ENCODE data around the gene IQSEC1.

Gene IQSEC1

GRCh38 chr3:13068269-13069010 is 4.8 kb downstream of the IQSEC1 start:
- no peak for DNase-seq (ENCODE audit: low read depth in 2 of 2)

- DNase-seq (ENCODE audit: low read depth in 2 of 2): no peak
Measured at GRCh38 chr3:13067778-13068177, 5.5 kb downstream of the IQSEC1 start.

GRCh38 chr3:13066834-13067233 is 6.4 kb downstream of the IQSEC1 start:
- DNase-seq (ENCODE audit: low read depth in 2 of 2): no peak

- no peak for DNase-seq (ENCODE audit: low read depth in 2 of 2)
Measured at GRCh38 chr3:13066236-13066635, 7.0 kb downstream of the IQSEC1 start.

GRCh38 chr3:13065727-13066126 is 7.5 kb downstream of the IQSEC1 start:
- DNase-seq (ENCODE audit: low read depth in 2 of 2): no peak

- DNase-seq (ENCODE audit: low read depth in 2 of 2): no peak
Measured at GRCh38 chr3:13064964-13065363, 8.3 kb downstream of the IQSEC1 start.

- no peak for DNase-seq (ENCODE audit: low read depth in 2 of 2)
Measured at GRCh38 chr3:13064159-13064868, 8.9 kb downstream of the IQSEC1 start.

GRCh38 chr3:13063225-13063624 is 10.0 kb downstream of the IQSEC1 start:
- DNase-seq (ENCODE audit: low read depth in 2 of 2): no peak

- no peak for DNase-seq (ENCODE audit: low read depth in 2 of 2)
Measured at GRCh38 chr3:13062647-13063046, 10.6 kb downstream of the IQSEC1 start.

GRCh38 chr3:13060341-13060910 is 12.8 kb downstream of the IQSEC1 start:
- no peak for DNase-seq (ENCODE audit: low read depth in 2 of 2)

- DNase-seq (ENCODE audit: low read depth in 2 of 2): no peak
Measured at GRCh38 chr3:13058346-13059120, 14.7 kb downstream of the IQSEC1 start.

- no peak for DNase-seq (ENCODE audit: low read depth in 2 of 2)
Measured at GRCh38 chr3:13057282-13058040, 15.8 kb downstream of the IQSEC1 start.

- DNase-seq (ENCODE audit: low read depth in 2 of 2): no peak
Measured at GRCh38 chr3:13055634-13056033, 17.6 kb downstream of the IQSEC1 start.

- DNase-seq (ENCODE audit: low read depth in 2 of 2): no peak
Measured at GRCh38 chr3:13054341-13055285, 18.6 kb downstream of the IQSEC1 start.

- no peak for DNase-seq (ENCODE audit: low read depth in 2 of 2)
Measured at GRCh38 chr3:13053893-13054292, 19.3 kb downstream of the IQSEC1 start.

GRCh38 chr3:13053420-13053819 is 19.8 kb downstream of the IQSEC1 start:
- DNase-seq (ENCODE audit: low read depth in 2 of 2): no peak

GRCh38 chr3:13052191-13052820 is 20.9 kb downstream of the IQSEC1 start:
- no peak for DNase-seq (ENCODE audit: low read depth in 2 of 2)

GRCh38 chr3:13051581-13051980 is 21.6 kb downstream of the IQSEC1 start:
- DNase-seq (ENCODE audit: low read depth in 2 of 2): no peak

- no peak for DNase-seq (ENCODE audit: low read depth in 2 of 2)
Measured at GRCh38 chr3:13051066-13051465, 22.2 kb downstream of the IQSEC1 start.

GRCh38 chr3:13050446-13050845 is 22.8 kb downstream of the IQSEC1 start:
- no peak for DNase-seq (ENCODE audit: low read depth in 2 of 2)

Measured in stimulated activated CD4-positive, alpha-beta T cell treated with anti-CD3 and anti-CD28 coated beads, Interleukin-12 subunit alpha, Interleukin-12 subunit beta, amount 100 ng/mL, for 24 hours (primary cell).